HEK293 (cell line): ENCODE results near the gene PFAS.

Experiments used
- YY1 ChIP-seq: fragments of 450-650 bp; formaldehyde crosslinking; IDR thresholded peaks from 2 replicates; pipeline ENCODE4 v1.5.1; 2018; ENCODE audit warnings: missing biosample characterization, missing genetic modification characterization
- TF ChIP-seq, protein P1 (sequence below): fragments of 450-650 bp; formaldehyde crosslinking; IDR thresholded peaks from 2 replicates; pipeline ENCODE4 v1.5.1; 2016; ENCODE audit warnings: missing biosample characterization, missing genetic modification characterization

DNA sequence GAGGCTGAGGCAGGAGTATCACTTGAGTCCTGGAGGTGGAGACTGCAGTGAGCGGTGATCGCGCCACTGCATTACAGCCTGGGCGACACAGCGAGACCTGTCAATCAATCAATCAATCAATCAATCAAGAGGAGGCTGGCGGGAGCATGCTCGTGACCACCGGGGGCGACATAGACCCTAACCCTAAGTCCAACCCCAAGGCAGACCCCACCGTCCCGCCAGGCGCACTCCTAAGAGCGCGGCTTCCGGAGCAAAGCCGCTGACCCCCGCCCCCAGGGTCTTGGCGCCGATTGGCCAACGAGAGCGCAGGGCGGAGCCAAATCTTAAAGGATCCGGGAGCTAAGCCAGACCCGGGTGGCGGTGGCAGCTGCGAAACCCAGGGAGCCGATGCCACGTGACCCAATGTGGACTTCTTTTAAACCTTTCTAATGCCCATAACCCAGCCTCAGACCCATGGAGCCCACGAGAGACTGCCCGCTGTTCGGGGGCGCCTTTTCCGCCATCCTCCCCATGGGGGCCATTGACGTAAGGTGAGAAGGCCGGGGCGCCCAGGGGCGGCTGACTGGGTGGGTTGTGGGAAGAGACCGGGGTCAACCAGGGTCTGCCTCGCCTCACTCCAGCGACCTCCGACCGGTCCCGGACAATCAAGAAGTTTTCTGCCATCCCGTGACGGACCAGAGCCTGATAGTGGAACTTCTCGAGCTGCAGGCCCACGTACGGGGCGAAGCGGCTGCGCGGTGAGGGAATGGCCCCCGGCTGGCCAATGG, 39.4 kb downstream of the PFAS start, which contains the start of gene RANGRF:
- TF ChIP-seq, protein P1, sequence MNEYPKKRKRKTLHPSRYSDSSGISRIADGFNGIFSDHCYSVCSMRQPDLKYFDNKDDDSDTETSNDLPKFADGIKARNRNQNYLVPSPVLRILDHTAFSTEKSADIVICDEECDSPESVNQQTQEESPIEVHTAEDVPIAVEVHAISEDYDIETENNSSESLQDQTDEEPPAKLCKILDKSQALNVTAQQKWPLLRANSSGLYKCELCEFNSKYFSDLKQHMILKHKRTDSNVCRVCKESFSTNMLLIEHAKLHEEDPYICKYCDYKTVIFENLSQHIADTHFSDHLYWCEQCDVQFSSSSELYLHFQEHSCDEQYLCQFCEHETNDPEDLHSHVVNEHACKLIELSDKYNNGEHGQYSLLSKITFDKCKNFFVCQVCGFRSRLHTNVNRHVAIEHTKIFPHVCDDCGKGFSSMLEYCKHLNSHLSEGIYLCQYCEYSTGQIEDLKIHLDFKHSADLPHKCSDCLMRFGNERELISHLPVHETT (tag by site-specific recombination), result peak; percentile 59
- TF ChIP-seq YY1 (tag by site-specific recombination), result peak; percentile 85
